Measurements from ENCODE around the gene LTBP4.

DNA sequence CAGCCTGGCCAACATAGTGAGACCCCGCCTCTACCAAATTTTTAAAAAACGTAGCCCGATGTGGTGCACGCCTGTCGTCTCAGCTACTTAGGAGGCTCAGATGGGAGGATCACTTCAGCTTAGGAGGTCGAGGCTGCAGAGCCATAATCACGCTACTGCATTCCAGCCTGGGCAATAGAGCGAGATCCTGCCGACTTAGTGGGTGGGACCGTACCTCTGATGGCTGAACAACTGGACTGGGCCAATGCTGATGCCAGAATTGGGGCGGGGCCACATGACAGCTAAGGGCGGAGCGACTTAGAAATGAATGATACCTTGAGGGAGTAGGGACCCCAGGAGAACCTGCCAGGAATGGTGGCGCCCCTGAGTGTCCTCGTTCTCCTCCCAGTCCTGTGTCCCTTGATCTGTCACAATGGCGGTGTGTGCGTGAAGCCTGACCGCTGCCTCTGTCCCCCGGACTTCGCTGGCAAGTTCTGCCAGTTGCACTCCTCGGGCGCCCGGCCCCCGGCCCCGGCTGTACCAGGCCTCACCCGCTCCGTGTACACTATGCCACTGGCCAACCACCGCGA is 3.6 kb downstream of the LTBP4 start:
- no peak for TF ChIP-seq CTCF (optimal IDR thresholded peaks at IDR 0.05 in 1 of 3, IDR thresholded peaks at IDR 0.05 in 1 of 3, conservative IDR thresholded peaks at IDR 0.05 in 1 of 3; ENCODE audit: extremely low read depth in 1 of 3, insufficient read depth in 2 of 3, low read length in 3 of 3)
- no peak for TF ChIP-seq EZH2 (IDR thresholded peaks at IDR 0.05; ENCODE audit: low read length)
